Uterus (tissue), 4 donors: ENCODE data around the gene PAAF1. TPM values are rescaled to one million over a fixed set of nuclear protein-coding genes. Genes with fewer than 3 reads are reported as not detected.

Experiments used
- DNase-seq, 2 donors: peaks; one replicate each; pipeline ENCODE4 v3.0.0-alpha.2; 2019 to 2020
- H3K27ac ChIP-seq, 2 donors: fragments of 200-600 bp; sonication (generic); 1 replicate in 1 of 2; 2 replicates in 1 of 2; pipeline ENCODE4 v1.5.1; 2016 to 2018
- H3K27me3 ChIP-seq, 2 donors: fragments of 200-600 bp; sonication (generic); one replicate each; pipeline ENCODE4 v1.5.1; 2018 to 2019; ENCODE audit warnings: control low read depth in 1 of 2
- H3K36me3 ChIP-seq, 2 donors: fragments of 200-600 bp; sonication (generic); one replicate each; pipeline ENCODE4 v1.5.1; 2019; ENCODE audit warnings: control low read depth in 1 of 2
- H3K4me1 ChIP-seq, 2 donors: fragments of 200-600 bp; sonication (generic); one replicate each; pipeline ENCODE4 v1.5.1; 2018 to 2019; ENCODE audit warnings: control low read depth in 1 of 2
- H3K4me3 ChIP-seq, 2 donors: fragments of 200-600 bp; sonication (generic); 1 replicate in 1 of 2; 2 replicates in 1 of 2; pipeline ENCODE4 v1.5.1; 2018 to 2019; ENCODE audit warnings: mild to moderate bottlenecking in 1 of 2
- H3K9me3 ChIP-seq, 2 donors: fragments of 200-600 bp; sonication (generic); one replicate each; pipeline ENCODE4 v1.5.1; 2019; ENCODE audit warnings: control low read depth in 1 of 2
- CTCF ChIP-seq, 4 experiments: fragments of 200-600 bp in 2 of 4; fragments of 450-650 bp in 2 of 4; sonication (generic) in 2 of 4; IDR thresholded peaks; one replicate each; pipeline ENCODE4 v1.5.1; 2016 to 2019; ENCODE audit warnings: antibody characterized with exemption in 4 of 4, mild to moderate bottlenecking in 2 of 4, moderate library complexity in 1 of 4
- POLR2A ChIP-seq, 2 donors: fragments of 450-650 bp; IDR thresholded peaks; one replicate each; pipeline ENCODE4 v1.6.1; 2016; ENCODE audit warnings: antibody characterized with exemption in 2 of 2, mild to moderate bottlenecking in 1 of 2, moderate library complexity in 1 of 2
- intact Hi-C: fragments of 100-400 bp; cut with DNase I; formaldehyde crosslinking; loops from one replicate; pipeline ENCODE4 v1.15.1; 2023; ENCODE audit warnings: low total_unique reads
- total RNA-seq, 4 donors: library from RNA; depleted of rRNA in 3 of 4; stranded (reverse); fragments of >200 nt in 3 of 4; gene quantifications; one replicate each; pipeline versions ENCODE4 v1.1.0 to v1.2.4, GENCODE V29; 2014 to 2023
- donor health status: DM: yes; HTN: yes; CAD: no.

The PAAF1 gene
- total RNA-seq, 4 donors from 2014 or later: 0.59 to 20.8 (median 9.0) TPM

GRCh38 chr11:73946798-73947458 lies 70.1 kb downstream of the PAAF1 start:
- TF ChIP-seq CTCF (IDR thresholded peaks at IDR 0.05): no peak
- Histone ChIP-seq H3K27ac (no peak overlapping the region), H3K4me3 (no peak overlapping the region), H3K27me3 (no peaks in the 10 kb centered on the region), H3K36me3 (no peaks in the 10 kb centered on the region), H3K9me3 (no peaks in the 10 kb centered on the region), H3K4me1 (no peaks in the 10 kb centered on the region)
- no peak for DNase-seq
- intact Hi-C loops: no loop called here

- H3K27me3 ChIP-seq: no peaks in the 10 kb centered on the region
- H3K36me3 ChIP-seq: no peaks in the 10 kb centered on the region
- no peaks in the 10 kb centered on the region for H3K4me1 ChIP-seq
- no peak for DNase-seq
- TF ChIP-seq POLR2A (IDR thresholded peaks at IDR 0.05) (no peak), CTCF (IDR thresholded peaks at IDR 0.05) (no peak)
- H3K27ac ChIP-seq: no peak overlapping the region
- intact Hi-C loops: no loop called here
- no peak overlapping the region for H3K4me3 ChIP-seq
- no peaks in the 10 kb centered on the region for H3K9me3 ChIP-seq
Measured at GRCh38 chr11:73949246-73949645, 72.4 kb downstream of the PAAF1 start.

DNA sequence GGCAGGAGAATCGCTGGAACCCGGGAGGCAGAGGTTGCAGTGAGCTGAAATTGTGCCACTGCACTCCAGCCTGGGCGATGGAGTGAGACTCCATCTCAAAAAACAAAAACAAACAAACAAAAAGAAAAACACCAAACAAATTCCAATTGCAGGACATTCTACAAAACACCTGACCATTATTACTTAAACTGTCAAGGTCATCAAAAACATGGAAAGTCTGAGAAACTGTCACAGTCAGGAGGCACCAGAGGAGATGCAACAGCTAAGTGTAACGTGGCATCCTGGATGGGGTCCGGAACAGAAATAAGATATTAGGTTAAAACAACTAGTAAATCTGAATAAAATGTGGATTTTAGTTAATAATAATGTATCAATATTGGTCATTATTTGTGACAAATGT lies 73.1 kb downstream of the PAAF1 start:
- no peaks in the 10 kb centered on the region for H3K9me3 ChIP-seq
- H3K27ac ChIP-seq: no peak overlapping the region
- H3K27me3 ChIP-seq: no peaks in the 10 kb centered on the region
- TF ChIP-seq POLR2A (IDR thresholded peaks at IDR 0.05) (no peak), CTCF (IDR thresholded peaks at IDR 0.05) (no peak)
- H3K4me1 ChIP-seq: no peaks in the 10 kb centered on the region
- intact Hi-C loops: no loop called here
- no peak overlapping the region for H3K4me3 ChIP-seq
- DNase-seq: no peak
- no peaks in the 10 kb centered on the region for H3K36me3 ChIP-seq

DNA sequence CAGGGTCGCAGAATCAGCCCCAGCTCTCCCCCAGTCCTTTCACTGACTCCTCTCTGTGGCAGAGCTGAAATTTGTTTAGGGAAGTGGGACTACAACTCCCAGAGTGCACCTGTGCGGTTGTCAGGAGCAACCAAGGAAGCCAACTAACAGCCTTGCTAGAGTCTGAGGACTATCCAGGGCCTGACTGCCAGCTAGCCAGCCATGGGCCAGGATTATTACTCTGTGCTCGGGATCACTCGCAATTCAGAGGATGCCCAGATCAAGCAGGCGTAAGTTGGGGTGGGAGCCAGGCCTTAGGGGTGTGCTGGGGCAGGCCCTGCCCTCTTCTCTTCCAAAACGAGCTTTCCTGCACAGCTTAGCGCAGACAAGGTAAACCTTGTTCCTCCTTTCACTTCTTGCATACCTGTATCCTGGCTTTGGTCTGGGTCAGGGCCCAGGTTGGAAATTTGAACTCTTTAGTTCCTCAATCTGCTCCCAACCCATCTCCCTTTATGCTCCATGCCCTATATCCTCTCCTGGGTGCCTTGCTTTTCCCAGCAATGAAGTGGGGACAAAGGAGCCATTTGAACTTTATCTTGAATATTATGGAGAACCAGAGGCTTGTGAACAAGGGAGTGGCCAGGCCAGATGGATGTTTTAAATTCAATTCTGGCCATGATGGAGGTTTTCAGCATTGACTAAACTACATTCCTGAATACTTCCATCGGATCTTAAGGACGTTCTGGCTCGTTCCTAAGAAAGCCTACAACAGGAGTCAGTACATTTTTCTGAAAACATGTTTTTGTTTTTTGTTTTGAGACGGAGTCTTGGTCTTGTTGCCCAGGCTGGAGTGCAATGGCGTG lies 74.3 kb downstream of the PAAF1 start, which contains the start of gene DNAJB13:
Gene DNAJB13 (plus strand): TSS at position 158 of the 842 bp plus-strand sequence. CDS start 44 bp downstream, at position 202.
- Histone ChIP-seq H3K4me1 (no peaks in the 10 kb centered on the region), H3K36me3 (no peaks in the 10 kb centered on the region), H3K27me3 (no peaks in the 10 kb centered on the region), H3K9me3 (no peaks in the 10 kb centered on the region), H3K4me3 (no peak within 1 kb of the TSS), H3K27ac (no peak within 1 kb of the TSS)
- intact Hi-C loops: no loop called here
- peak in 1 of 2 donors; percentile 25 for DNase-seq
- TF ChIP-seq CTCF (IDR thresholded peaks at IDR 0.05) (no peak), POLR2A (IDR thresholded peaks at IDR 0.05) (no peak)

DNA sequence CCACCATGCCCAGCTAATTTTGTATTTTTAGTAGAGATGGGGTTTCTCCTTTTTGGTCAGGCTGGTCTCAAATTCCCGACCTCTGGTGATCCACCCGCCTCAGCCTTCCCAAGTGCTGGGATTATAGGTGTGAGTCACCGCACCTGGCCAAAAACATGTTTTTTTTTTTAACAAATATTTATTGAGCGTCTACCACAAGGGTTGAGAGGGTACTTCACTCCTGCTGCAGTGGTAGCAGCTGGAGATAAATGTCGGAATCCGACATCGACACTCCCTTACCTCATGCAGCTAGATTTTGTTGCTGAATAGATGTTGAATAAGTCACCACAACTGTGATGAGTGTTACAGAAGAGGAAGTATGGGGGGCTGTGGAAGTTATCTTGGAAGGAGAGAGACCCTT lies 75.0 kb downstream of the PAAF1 start:
- Histone ChIP-seq H3K27me3 (no peaks in the 10 kb centered on the region), H3K4me1 (no peaks in the 10 kb centered on the region), H3K36me3 (no peaks in the 10 kb centered on the region), H3K27ac (no peak overlapping the region), H3K4me3 (no peak overlapping the region), H3K9me3 (no peaks in the 10 kb centered on the region)
- intact Hi-C loops: no loop called here
- DNase-seq: no peak
- TF ChIP-seq CTCF (IDR thresholded peaks at IDR 0.05): no peak
- no peak for TF ChIP-seq POLR2A (IDR thresholded peaks at IDR 0.05)
